AML-193 (cell line): Measurements from ENCODE around the gene CRYGC.
A peak's percentile ranks its signal among the peaks of the same experiment; 100 is the strongest.

Source experiments
- DNase-seq, 2 experiments: peaks; one replicate each; lab custom pipeline; 2025; lab: John Stamatoyannopoulos, UW

CRYGC gene

GRCh38 chr2:208093128-208093527 lies 36.5 kb downstream of the CRYGC start:
- peak in 1 of 2 experiments; percentile 23 for DNase-seq

- DNase-seq, result no peak
These were observed 37.4 kb downstream of the CRYGC start for GRCh38 chr2:208092093-208092832.

GRCh38 chr2:208090420-208090819 lies 39.2 kb downstream of the CRYGC start:
- DNase-seq, result no peak

GRCh38 chr2:208086029-208086428 lies 43.6 kb downstream of the CRYGC start:
- DNase-seq, result peak; percentile 46 to 64

- no peak for DNase-seq
These were observed 45.8 kb downstream of the CRYGC start for GRCh38 chr2:208083807-208084206.
